ENCODE measurements around the gene FOXP4. TPM values are rescaled to one million over a fixed set of nuclear protein-coding genes. Genes with fewer than 3 reads are reported as not detected.

The FOXP4 gene
- total RNA-seq, 1 donor from 2014 or later, result 41.9 TPM

GRCh38 chr6:41596807-41597206 lies 50.6 kb downstream of the FOXP4 start:
- no peaks in the 10 kb centered on the region for H3K9me3 Mint-ChIP-seq (ENCODE audit: unreplicated experiment)

DNA sequence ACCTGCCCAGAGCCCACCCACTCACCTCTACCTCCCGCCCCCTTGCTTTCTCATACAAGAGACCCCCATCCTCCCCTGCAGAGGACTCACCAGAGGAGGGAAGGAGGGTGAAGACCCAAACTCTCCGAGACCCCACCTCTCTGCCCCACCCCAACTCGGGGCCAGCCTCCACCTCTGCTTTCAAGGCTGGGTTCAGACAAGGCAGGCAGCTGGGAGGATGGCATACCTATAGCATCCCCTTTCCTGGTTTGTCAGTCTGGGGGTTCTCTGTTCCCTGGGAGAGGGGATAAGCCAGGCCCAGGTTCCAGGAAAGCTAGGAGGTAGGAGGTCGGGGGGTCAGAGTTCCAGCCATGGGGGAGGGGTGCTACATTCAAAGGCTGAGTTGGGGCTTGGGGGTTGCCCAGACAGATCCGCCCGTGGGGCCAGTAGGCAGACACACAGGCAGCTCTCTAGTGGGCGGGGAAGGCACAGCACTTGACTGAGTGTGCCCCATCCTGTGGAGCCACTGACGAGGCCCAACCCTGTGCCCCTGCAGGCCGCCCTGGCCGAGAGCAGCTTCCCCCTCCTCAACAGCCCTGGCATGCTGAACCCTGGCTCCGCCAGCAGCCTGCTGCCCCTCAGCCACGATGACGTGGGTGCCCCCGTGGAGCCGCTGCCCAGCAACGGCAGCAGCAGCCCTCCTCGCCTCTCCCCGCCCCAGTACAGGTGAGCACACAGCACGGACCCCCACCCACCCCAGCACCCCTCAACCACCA lies 51.2 kb downstream of the FOXP4 start:
- no peaks in the 10 kb centered on the region for H3K36me3 ChIP-seq (ENCODE audit: insufficient read depth, low read length)
- H3K79me2 ChIP-seq (ENCODE audit: insufficient read depth, low read length), result no peaks in the 10 kb centered on the region
- Mint-ChIP-seq H3K27me3 (ENCODE audit: low read depth, unreplicated experiment) (no peaks in the 10 kb centered on the region), H3K4me1 (ENCODE audit: low read depth, unreplicated experiment) (peaks cover under 1% of the 10 kb centered on the region), H3K36me3 (ENCODE audit: low read depth, unreplicated experiment) (peaks cover 15% of the 10 kb centered on the region), H3K9me3 (ENCODE audit: unreplicated experiment) (no peaks in the 10 kb centered on the region), H3K27ac (ENCODE audit: unreplicated experiment) (no peak overlapping the region), H3K4me3 (ENCODE audit: unreplicated experiment) (no peak overlapping the region)
- no peak for DNase-seq (ENCODE audit: low read depth)
- TF ChIP-seq EZH2 (IDR thresholded peaks at IDR 0.05; ENCODE audit: insufficient read depth, low read length) (no peak), CTCF (IDR thresholded peaks at IDR 0.05; ENCODE audit: insufficient read depth, low read depth, low read length) (no peak)
- no peaks in the 10 kb centered on the region for H3K4me1 ChIP-seq (ENCODE audit: insufficient read depth, low read length)
- H4K20me1 ChIP-seq (ENCODE audit: insufficient read depth, low read length), result peaks cover 7% of the 10 kb centered on the region
- no peak overlapping the region for H2AFZ ChIP-seq (ENCODE audit: low read depth, low read length)
- no peak for FAIRE-seq
- H3K4me2 ChIP-seq (ENCODE audit: low read length), result no peak overlapping the region
- H3K27me3 ChIP-seq (ENCODE audit: insufficient read depth, low read length), result no peaks in the 10 kb centered on the region
- no peak overlapping the region for H3K9ac ChIP-seq (ENCODE audit: low read length)
- H3K27ac ChIP-seq (ENCODE audit: low read depth, low read length), result no peak overlapping the region
- H3K9me3 ChIP-seq (ENCODE audit: insufficient read depth, low read depth, low read length), result no peaks in the 10 kb centered on the region
- no peak overlapping the region for H3K4me3 ChIP-seq (ENCODE audit: insufficient read depth, low read depth, low read length)

More at GRCh38 chr6:41596807-41597206, 50.6 kb downstream of the FOXP4 start:
- H4K20me1 ChIP-seq (ENCODE audit: insufficient read depth, low read length), result peaks cover 9% of the 10 kb centered on the region
- no peak overlapping the region for H3K4me3 ChIP-seq (ENCODE audit: insufficient read depth, low read depth, low read length)
- no peak for DNase-seq (ENCODE audit: low read depth)
- H3K36me3 ChIP-seq (ENCODE audit: insufficient read depth, low read length), result no peaks in the 10 kb centered on the region
- peaks cover 16% of the 10 kb centered on the region for H3K36me3 Mint-ChIP-seq (ENCODE audit: low read depth, unreplicated experiment)
- H3K27me3 ChIP-seq (ENCODE audit: insufficient read depth, low read length), result no peaks in the 10 kb centered on the region
- no peak overlapping the region for H3K27ac Mint-ChIP-seq (ENCODE audit: unreplicated experiment)
- H3K4me1 ChIP-seq (ENCODE audit: insufficient read depth, low read length), result no peaks in the 10 kb centered on the region
- no peak overlapping the region for H2AFZ ChIP-seq (ENCODE audit: low read depth, low read length)
- no peak overlapping the region for H3K9ac ChIP-seq (ENCODE audit: low read length)
- no peaks in the 10 kb centered on the region for H3K9me3 ChIP-seq (ENCODE audit: insufficient read depth, low read depth, low read length)
- H3K4me3 Mint-ChIP-seq (ENCODE audit: unreplicated experiment), result no peak overlapping the region
- no peaks in the 10 kb centered on the region for H3K79me2 ChIP-seq (ENCODE audit: insufficient read depth, low read length)
- H3K27me3 Mint-ChIP-seq (ENCODE audit: low read depth, unreplicated experiment), result no peaks in the 10 kb centered on the region
- H3K4me1 Mint-ChIP-seq (ENCODE audit: low read depth, unreplicated experiment), result no peaks in the 10 kb centered on the region
- TF ChIP-seq CTCF (IDR thresholded peaks at IDR 0.05; ENCODE audit: insufficient read depth, low read depth, low read length), result no peak
- no peak for TF ChIP-seq EZH2 (IDR thresholded peaks at IDR 0.05; ENCODE audit: insufficient read depth, low read length)
- no peak for FAIRE-seq
- H3K4me2 ChIP-seq (ENCODE audit: low read length), result no peak overlapping the region
- no peak overlapping the region for H3K27ac ChIP-seq (ENCODE audit: low read depth, low read length)

DNA sequence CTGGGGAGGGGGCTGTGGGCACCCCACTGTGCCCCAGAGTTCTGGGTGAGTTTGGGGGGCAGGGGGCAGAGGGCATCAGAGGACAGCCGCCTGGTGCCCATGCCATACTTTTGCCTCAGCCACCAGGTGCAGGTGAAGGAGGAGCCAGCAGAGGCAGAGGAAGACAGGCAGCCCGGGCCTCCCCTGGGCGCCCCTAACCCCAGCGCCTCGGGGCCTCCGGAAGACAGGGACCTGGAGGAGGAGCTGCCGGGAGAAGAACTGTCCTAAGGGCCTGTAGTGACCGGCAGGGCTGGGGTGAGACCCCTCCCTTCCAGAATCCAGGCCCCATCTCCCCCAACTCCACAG lies 52.5 kb downstream of the FOXP4 start:
- H3K36me3 ChIP-seq (ENCODE audit: insufficient read depth, low read length), result no peaks in the 10 kb centered on the region
- H3K9me3 ChIP-seq (ENCODE audit: insufficient read depth, low read depth, low read length), result no peaks in the 10 kb centered on the region
- H3K27me3 ChIP-seq (ENCODE audit: insufficient read depth, low read length), result no peaks in the 10 kb centered on the region
- no peak overlapping the region for H3K4me3 ChIP-seq (ENCODE audit: insufficient read depth, low read depth, low read length)
- no peaks in the 10 kb centered on the region for H3K9me3 Mint-ChIP-seq (ENCODE audit: unreplicated experiment)
- H3K4me1 ChIP-seq (ENCODE audit: insufficient read depth, low read length), result no peaks in the 10 kb centered on the region
- no peak overlapping the region for H3K27ac Mint-ChIP-seq (ENCODE audit: unreplicated experiment)
- no peaks in the 10 kb centered on the region for H3K27me3 Mint-ChIP-seq (ENCODE audit: low read depth, unreplicated experiment)
- DNase-seq (ENCODE audit: low read depth) (no peak), FAIRE-seq (no peak)
- H3K4me2 ChIP-seq (ENCODE audit: low read length), result no peak overlapping the region
- no peak overlapping the region for H3K9ac ChIP-seq (ENCODE audit: low read length)
- H2AFZ ChIP-seq (ENCODE audit: low read depth, low read length), result no peak overlapping the region
- no peak overlapping the region for H3K4me3 Mint-ChIP-seq (ENCODE audit: unreplicated experiment)
- peaks cover 5% of the 10 kb centered on the region for H3K4me1 Mint-ChIP-seq (ENCODE audit: low read depth, unreplicated experiment)
- no peaks in the 10 kb centered on the region for H3K79me2 ChIP-seq (ENCODE audit: insufficient read depth, low read length)
- H3K27ac ChIP-seq (ENCODE audit: low read depth, low read length), result no peak overlapping the region
- peaks cover 10% of the 10 kb centered on the region for H3K36me3 Mint-ChIP-seq (ENCODE audit: low read depth, unreplicated experiment)
- TF ChIP-seq EZH2 (IDR thresholded peaks at IDR 0.05; ENCODE audit: insufficient read depth, low read length) (no peak), CTCF (IDR thresholded peaks at IDR 0.05; ENCODE audit: insufficient read depth, low read depth, low read length) (no peak)
- no peaks in the 10 kb centered on the region for H4K20me1 ChIP-seq (ENCODE audit: insufficient read depth, low read length)

Data from astrocyte (in vitro differentiated cells and primary cell).